ENCODE data around the gene ANKRD45.
"Not testable (repeated sequence)": the region's sequence is repeated elsewhere in the genome, so short reads cannot be mapped to it uniquely, and the experiment has no call there.

Gene ANKRD45

GRCh38 chr1:173702736-173703135 is 33.1 kb upstream of the ANKRD45 start:
- TF ChIP-seq ZFX (IDR thresholded peaks at IDR 0.05; ENCODE audit: borderline replicate concordance): no peak
- TF ChIP-seq CTCF (IDR thresholded peaks at IDR 0.05): no peak
- H3K27ac ChIP-seq: no peak overlapping the region

- not testable (repeated sequence) for H3K27ac ChIP-seq
Observed at GRCh38 chr1:173701299-173701698, 31.6 kb upstream of the ANKRD45 start.

- H3K27ac ChIP-seq: no peak overlapping the region
- TF ChIP-seq CTCF (IDR thresholded peaks at IDR 0.05): no peak
- no peak for TF ChIP-seq ZFX (IDR thresholded peaks at IDR 0.05; ENCODE audit: borderline replicate concordance)
Observed at GRCh38 chr1:173693238-173693637, 23.6 kb upstream of the ANKRD45 start.

GRCh38 chr1:173688300-173688699 is 18.6 kb upstream of the ANKRD45 start:
- no peak overlapping the region for H3K27ac ChIP-seq
- TF ChIP-seq ZFX (IDR thresholded peaks at IDR 0.05; ENCODE audit: borderline replicate concordance) (no peak), CTCF (IDR thresholded peaks at IDR 0.05) (no peak)

- H3K27ac ChIP-seq: not testable (repeated sequence)
Observed at GRCh38 chr1:173685121-173685520, 15.5 kb upstream of the ANKRD45 start.

GRCh38 chr1:173683838-173684237 is 14.2 kb upstream of the ANKRD45 start:
- not testable (repeated sequence) for H3K27ac ChIP-seq

- TF ChIP-seq CTCF (IDR thresholded peaks at IDR 0.05): no peak
- no peak for TF ChIP-seq ZFX (IDR thresholded peaks at IDR 0.05; ENCODE audit: borderline replicate concordance)
- H3K27ac ChIP-seq: no peak overlapping the region
Observed at GRCh38 chr1:173682184-173682583, 12.5 kb upstream of the ANKRD45 start.

- H3K27ac ChIP-seq: not testable (repeated sequence)
Observed at GRCh38 chr1:173680152-173680551, 10.5 kb upstream of the ANKRD45 start.

- H3K27ac ChIP-seq: not testable (repeated sequence)
Observed at GRCh38 chr1:173674496-173674895, 4.8 kb upstream of the ANKRD45 start.

GRCh38 chr1:173666646-173667045 is 3.0 kb downstream of the ANKRD45 start:
- no peak for TF ChIP-seq ZFX (IDR thresholded peaks at IDR 0.05; ENCODE audit: borderline replicate concordance)
- TF ChIP-seq CTCF (IDR thresholded peaks at IDR 0.05): no peak
- no peak overlapping the region for H3K27ac ChIP-seq
